H1 (cell line): ENCODE measurements around the gene RESP18. TPM values are rescaled to one million over a fixed set of nuclear protein-coding genes. Genes with fewer than 3 reads are reported as not detected.

Source experiments
- ATF3 ChIP-seq: IDR thresholded peaks from 2 replicates; pipeline ENCODE4 v1.6.1; 2011; ENCODE audit warnings: low read depth, mild to moderate bottlenecking, low read length; ENCODE audit not compliant: insufficient read depth
- BACH1 ChIP-seq: IDR thresholded peaks from 2 replicates; pipeline ENCODE4 v1.6.1; 2012; ENCODE audit warnings: low read length, improper control_type of control experiment
- CHD7 ChIP-seq: fragments of 300-600 bp; sonication (generic); IDR thresholded peaks from 2 replicates; pipeline ENCODE4 v1.7.1; 2012; ENCODE audit warnings: low read length, moderate library complexity, mild to moderate bottlenecking, inconsistent platforms; ENCODE audit not compliant: insufficient replicate concordance
- MAFK ChIP-seq: IDR thresholded peaks from 2 replicates; pipeline ENCODE4 v1.6.1; 2012; ENCODE audit warnings: low read depth, mild to moderate bottlenecking, improper control_type of control experiment, low read length
- RAD21 ChIP-seq, 2 experiments: IDR thresholded peaks in 1 of 2; conservative IDR thresholded peaks in 1 of 2; 2 replicates each; pipeline ENCODE4 v1.6.1; 2011; ENCODE audit warnings: low read depth in 2 of 2, low read length in 2 of 2, improper control_type of control experiment in 1 of 2, inconsistent platforms in 1 of 2, mild to moderate bottlenecking in 1 of 2, moderate library complexity in 1 of 2
- SIX5 ChIP-seq: IDR thresholded peaks from 2 replicates; pipeline ENCODE4 v1.6.1; 2011; ENCODE audit warnings: mild to moderate bottlenecking, low read depth, low read length
- polyA plus RNA-seq, 7 experiments: library from polyadenylated mRNA; depleted of rRNA in 3 of 7; stranded (reverse) in 5 of 7; unstranded in 2 of 7; fragments of >200 nt in 5 of 7; fragments of 200-250 nt in 2 of 7; gene quantifications; 1 replicate in 5 of 7; 2 replicates in 1 of 7; 4 replicates in 1 of 7; pipeline versions ENCODE4 v1.2.1 to v1.2.3, GENCODE V29; 2011 to 2013; ENCODE audit warnings: missing spikeins in 2 of 7, mixed read lengths in 2 of 7
- total RNA-seq: library from RNA; stranded (reverse); fragmentation: NEBNext Ultra II Directional; extraction: Animal tissue kit (Norgen Biotek cat#: 25700); gene quantifications from 2 replicates; pipeline ENCODE4 v1.2.1, GENCODE V29; 2021

Gene RESP18
- total and polyA plus RNA-seq, 2 of the 8 experiments (the other 6 are each of a cell fraction or from before 2014, with no cell fraction given), result not detected

GRCh38 chr2:219335373-219335786, 2.8 kb upstream of the RESP18 start (continued):
- no peak for TF ChIP-seq CHD7
- peak; percentile 40; the same call in 1 of the 2 replicates for TF ChIP-seq MAFK
- no peak for TF ChIP-seq SIX5
- peak; percentile 27 to 33; a peak in 2 of 4 replicates for TF ChIP-seq RAD21 (IDR thresholded peaks at IDR 0.05 in 1 of 2, conservative IDR thresholded peaks at IDR 0.05 in 1 of 2; ENCODE audit: low read depth in 2 of 2, low read length in 2 of 2)
- peak; percentile 21; the same call in 1 of the 2 replicates for TF ChIP-seq BACH1
- no peak for TF ChIP-seq ATF3
